DOHH2 (cell line): ENCODE results near the gene ANKRD65.

Experiments
- H3F3A ChIP-seq: fragments of 200-600 bp; sonication (generic), shearing (Covaris generic); 2 replicates; pipeline ENCODE4 v1.6.0; 2016; ENCODE audit warnings: antibody characterized with exemption, mild to moderate bottlenecking; ENCODE audit not compliant: control insufficient read depth, insufficient read depth
- H3K27ac ChIP-seq: fragments of 200-600 bp; sonication (generic); 2 replicates; pipeline ENCODE4 v1.5.1; 2014; ENCODE audit warnings: low read depth, mild to moderate bottlenecking, low read length, moderate library complexity
- H3K27me3 ChIP-seq: fragments of 200-600 bp; sonication (generic); 2 replicates; pipeline ENCODE4 v1.6.1; 2014; ENCODE audit warnings: mild to moderate bottlenecking, low read length, mixed read lengths; ENCODE audit not compliant: control insufficient read depth
- H3K36me3 ChIP-seq: fragments of 200-600 bp; sonication (generic); 2 replicates; pipeline ENCODE4 v1.6.1; 2014; ENCODE audit warnings: mild to moderate bottlenecking, low read length, moderate library complexity, mixed read lengths; ENCODE audit not compliant: control insufficient read depth
- H3K4me1 ChIP-seq: fragments of 200-600 bp; sonication (generic); 2 replicates; pipeline ENCODE4 v1.6.1; 2014; ENCODE audit warnings: mild to moderate bottlenecking, low read length, mixed read lengths; ENCODE audit not compliant: control insufficient read depth
- H3K4me2 ChIP-seq: fragments of 200-600 bp; sonication (generic); 2 replicates; pipeline ENCODE4 v1.6.0; 2014; ENCODE audit warnings: mild to moderate bottlenecking, low read length, moderate library complexity
- H3K4me3 ChIP-seq: fragments of 200-600 bp; sonication (generic); 2 replicates; pipeline ENCODE4 v1.5.1; 2014; ENCODE audit warnings: mild to moderate bottlenecking, low read length, mixed read lengths
- H3K79me2 ChIP-seq: fragments of 200-600 bp; sonication (generic); 2 replicates; pipeline ENCODE4 v1.6.1; 2014; ENCODE audit warnings: mild to moderate bottlenecking, low read length, mixed read lengths; ENCODE audit not compliant: control insufficient read depth
- H3K9me2 ChIP-seq: fragments of 200-600 bp; sonication (generic); replicated peaks from 2 replicates; pipeline ENCODE4 v1.6.1; 2014; ENCODE audit warnings: mild to moderate bottlenecking, low read length, mixed read lengths; ENCODE audit not compliant: control insufficient read depth
- H3K9me3 ChIP-seq: fragments of 200-600 bp; sonication (generic); 2 replicates; pipeline ENCODE4 v1.6.1; 2014; ENCODE audit warnings: antibody characterized with exemption, low read length, mixed read lengths; ENCODE audit not compliant: control insufficient read depth, insufficient read depth
- H4K20me1 ChIP-seq: fragments of 200-600 bp; sonication (generic); 2 replicates; pipeline ENCODE4 v1.6.0; 2014; ENCODE audit warnings: low read depth, mild to moderate bottlenecking, antibody characterized with exemption, low read length, moderate library complexity; ENCODE audit not compliant: control insufficient read depth, insufficient read depth
- CTCF ChIP-seq: fragments of 200-600 bp; sonication (generic); IDR thresholded peaks from one replicate; pipeline ENCODE4 v1.5.1; 2014; ENCODE audit warnings: antibody characterized with exemption, mild to moderate bottlenecking, low read depth, low read length; ENCODE audit not compliant: poor library complexity, severe bottlenecking
- EZH2phosphoT487 ChIP-seq: fragments of 200-600 bp; sonication (generic); IDR thresholded peaks from 2 replicates; pipeline ENCODE4 v1.6.1; 2017; ENCODE audit warnings: borderline replicate concordance, mild to moderate bottlenecking, antibody characterized with exemption, low read length, moderate library complexity, mixed read lengths

Gene ANKRD65

GRCh38 chr1:1394116-1394515 lies 27.0 kb downstream of the ANKRD65 start:
- H3K79me2 ChIP-seq, result peaks cover 66% of the 10 kb centered on the region
- H3K9me2 ChIP-seq, result no peaks in the 10 kb centered on the region
- no peaks in the 10 kb centered on the region for H3K27me3 ChIP-seq

GRCh38 chr1:1393428-1393827 lies 27.6 kb downstream of the ANKRD65 start:
- peaks cover 14% of the 10 kb centered on the region for H3K4me1 ChIP-seq
- no peaks in the 10 kb centered on the region for H3F3A ChIP-seq
- TF ChIP-seq CTCF, result no peak
- TF ChIP-seq EZH2phosphoT487, result no peak
- H3K9me3 ChIP-seq, result no peaks in the 10 kb centered on the region
- H3K4me2 ChIP-seq, result no peak overlapping the region
- H3K27ac ChIP-seq, result no peak overlapping the region
- H3K27me3 ChIP-seq, result no peaks in the 10 kb centered on the region
- no peak overlapping the region for H3K4me3 ChIP-seq
- peaks cover 91% of the 10 kb centered on the region for H3K36me3 ChIP-seq
- peaks cover 59% of the 10 kb centered on the region for H3K79me2 ChIP-seq
- no peaks in the 10 kb centered on the region for H3K9me2 ChIP-seq
- peaks cover 3% of the 10 kb centered on the region; the same call in 1 of the 2 replicates for H4K20me1 ChIP-seq

More at GRCh38 chr1:1394116-1394515, 27.0 kb downstream of the ANKRD65 start:
- peaks cover 93% of the 10 kb centered on the region for H3K36me3 ChIP-seq
- H3K9me3 ChIP-seq, result no peaks in the 10 kb centered on the region
- no peak overlapping the region for H3K4me2 ChIP-seq
- TF ChIP-seq CTCF (no peak), EZH2phosphoT487 (no peak)
- H3K4me3 ChIP-seq, result no peak overlapping the region
- no peaks in the 10 kb centered on the region for H3F3A ChIP-seq
- no peak overlapping the region for H3K27ac ChIP-seq
- H4K20me1 ChIP-seq, result peaks cover 3% of the 10 kb centered on the region; the same call in 1 of the 2 replicates
- H3K4me1 ChIP-seq, result peaks cover 14% of the 10 kb centered on the region

GRCh38 chr1:1393014-1393413 lies 28.1 kb downstream of the ANKRD65 start:
- peaks cover 91% of the 10 kb centered on the region for H3K36me3 ChIP-seq
- TF ChIP-seq CTCF, result no peak
- TF ChIP-seq EZH2phosphoT487, result no peak
- no peak overlapping the region for H3K27ac ChIP-seq
- no peak overlapping the region for H3K4me2 ChIP-seq
- no peaks in the 10 kb centered on the region for H3K9me2 ChIP-seq
- H3K4me3 ChIP-seq, result no peak overlapping the region
- H3K27me3 ChIP-seq, result no peaks in the 10 kb centered on the region
- H3F3A ChIP-seq, result no peaks in the 10 kb centered on the region
- H3K9me3 ChIP-seq, result no peaks in the 10 kb centered on the region
- H3K79me2 ChIP-seq, result peaks cover 55% of the 10 kb centered on the region
- peaks cover 3% of the 10 kb centered on the region; the same call in 1 of the 2 replicates for H4K20me1 ChIP-seq
- peaks cover 11% of the 10 kb centered on the region for H3K4me1 ChIP-seq
